ENCODE measurements around the gene CCDC201.
A peak's percentile ranks its signal among the peaks of the same experiment; 100 is the strongest.

CCDC201 gene

GRCh38 chr7:45876519-45876918 is 3.6 kb upstream of the CCDC201 start:
- no peak for DNase-seq
- peaks cover 7% of the 10 kb centered on the region for H3K27me3 Mint-ChIP-seq (ENCODE audit: low read depth, poor library complexity)
- H3K36me3 Mint-ChIP-seq (ENCODE audit: low read depth), result peaks cover 5% of the 10 kb centered on the region
- no peak for TF ChIP-seq CTCF (IDR thresholded peaks at IDR 0.05)
- no peaks in the 10 kb centered on the region for H3K4me1 Mint-ChIP-seq
- peaks cover 24% of the 10 kb centered on the region for H3K9me3 Mint-ChIP-seq
- no peak overlapping the region for H3K27ac Mint-ChIP-seq
- no peak overlapping the region for H3K4me3 Mint-ChIP-seq

DNA sequence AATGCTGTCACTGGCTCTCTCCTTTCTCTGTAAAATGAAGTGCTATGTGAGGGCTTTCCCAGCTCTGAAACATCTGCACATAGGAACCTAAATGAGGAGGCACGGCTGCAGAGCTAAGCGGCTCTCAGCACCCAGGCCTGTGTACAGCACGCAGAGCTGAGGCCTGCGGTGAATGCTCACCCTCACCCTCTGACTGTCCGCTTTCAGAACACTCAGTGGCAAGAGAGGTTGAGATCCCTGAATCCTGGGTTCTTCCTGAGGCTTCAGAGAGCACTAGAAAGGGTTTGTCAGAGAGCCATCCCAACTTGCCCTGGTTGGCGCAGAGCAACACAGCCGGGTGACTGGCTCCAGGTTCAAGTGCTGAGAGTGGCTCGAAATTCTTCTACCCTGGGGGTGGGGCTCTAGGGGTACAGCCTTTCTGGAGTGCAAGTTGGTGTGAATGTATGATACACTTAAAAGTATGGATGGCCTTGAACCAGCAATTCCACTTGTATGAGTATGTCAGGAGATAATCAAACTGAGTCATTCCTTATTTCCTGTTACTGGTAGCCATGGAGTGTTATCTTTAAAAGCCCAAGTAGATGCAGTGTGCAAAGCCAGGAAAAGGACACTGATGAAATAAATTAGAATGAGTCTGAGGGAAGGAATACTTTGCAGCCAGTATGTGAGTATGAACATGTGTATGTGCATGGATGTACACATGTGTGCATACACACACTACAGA is 1.7 kb upstream of the CCDC201 start:
- Mint-ChIP-seq H3K9me3 (peaks cover 24% of the 10 kb centered on the region), H3K4me3 (no peak overlapping the region), H3K36me3 (ENCODE audit: low read depth) (peaks cover 5% of the 10 kb centered on the region), H3K27ac (no peak overlapping the region), H3K4me1 (no peaks in the 10 kb centered on the region), H3K27me3 (ENCODE audit: low read depth, poor library complexity) (peaks cover 7% of the 10 kb centered on the region)
- TF ChIP-seq CTCF (IDR thresholded peaks at IDR 0.05), result no peak
- no peak for DNase-seq

GRCh38 chr7:45873355-45873754 is 473 bp upstream of the CCDC201 start:
- Mint-ChIP-seq H3K9me3 (peaks cover 12% of the 10 kb centered on the region), H3K4me3 (no peak overlapping the region), H3K36me3 (ENCODE audit: low read depth) (no peaks in the 10 kb centered on the region), H3K27me3 (ENCODE audit: low read depth, poor library complexity) (peaks cover 12% of the 10 kb centered on the region), H3K4me1 (no peaks in the 10 kb centered on the region), H3K27ac (no peak overlapping the region)
- DNase-seq, result no peak
- no peak for TF ChIP-seq CTCF (IDR thresholded peaks at IDR 0.05)

GRCh38 chr7:45872116-45873034 is 507 bp downstream of the CCDC201 start:
- Mint-ChIP-seq H3K27ac (no peak overlapping the region), H3K27me3 (ENCODE audit: low read depth, poor library complexity) (peaks cover 14% of the 10 kb centered on the region), H3K9me3 (peaks cover 3% of the 10 kb centered on the region), H3K36me3 (ENCODE audit: low read depth) (no peaks in the 10 kb centered on the region), H3K4me1 (no peaks in the 10 kb centered on the region), H3K4me3 (no peak overlapping the region)
- DNase-seq, result peak; percentile 35
- peak; percentile 70 for TF ChIP-seq CTCF (IDR thresholded peaks at IDR 0.05)

DNA sequence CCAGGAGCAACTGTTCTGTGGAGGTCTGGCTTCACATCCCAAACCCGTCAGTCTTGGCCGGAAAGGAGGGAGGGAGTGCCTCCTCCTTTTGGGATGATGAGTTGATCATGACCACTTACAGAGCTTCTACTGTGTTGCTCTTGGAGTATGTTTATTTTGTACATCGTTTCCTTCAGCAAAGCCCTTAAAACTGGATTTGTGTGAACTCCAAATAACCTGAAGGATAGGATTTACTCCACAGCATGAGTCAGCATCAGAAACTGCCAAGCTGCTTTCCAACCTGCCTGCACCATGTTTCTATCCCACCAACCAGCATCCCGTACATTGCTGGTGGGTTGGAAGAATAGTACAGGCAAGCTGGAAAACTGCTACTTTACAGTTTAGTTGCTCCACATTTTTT is 3.5 kb downstream of the CCDC201 start:
- Mint-ChIP-seq H3K27me3 (ENCODE audit: low read depth, poor library complexity) (peaks cover 17% of the 10 kb centered on the region), H3K4me3 (no peak overlapping the region)

More for the DNA sequence above, 3.5 kb downstream of the CCDC201 start:
- Mint-ChIP-seq H3K4me1 (no peaks in the 10 kb centered on the region), H3K36me3 (ENCODE audit: low read depth) (no peaks in the 10 kb centered on the region), H3K27ac (no peak overlapping the region), H3K9me3 (no peaks in the 10 kb centered on the region)
- TF ChIP-seq CTCF (IDR thresholded peaks at IDR 0.05), result no peak
- no peak for DNase-seq
